Gastroesophageal sphincter (tissue), 4 donors: ENCODE results near the gene KCND3. TPM values are rescaled to one million over a fixed set of nuclear protein-coding genes. Genes with fewer than 3 reads are reported as not detected.

ENCODE experiments used
- ATAC-seq: fragments of 150-250 bp; one replicate; pipeline ENCODE4 v1.9.1; 2016; ENCODE audit warnings: mild to moderate bottlenecking, moderate library complexity
- H3K27ac ChIP-seq, 4 donors: fragments of 200-600 bp; sonication (generic) in 3 of 4; 1 replicate in 3 of 4; 2 replicates in 1 of 4; pipeline ENCODE4 v1.5.1; 2016 to 2019
- H3K27me3 ChIP-seq: fragments of 200-600 bp; sonication (generic); one replicate; pipeline ENCODE4 v1.5.1; 2019
- H3K36me3 ChIP-seq, 2 donors: fragments of 200-600 bp; sonication (generic); one replicate each; pipeline ENCODE4 v1.5.1; 2019; ENCODE audit warnings: control low read depth in 1 of 2
- H3K4me1 ChIP-seq, 3 donors: fragments of 200-600 bp; sonication (generic); 1 replicate in 2 of 3; 2 replicates in 1 of 3; pipeline ENCODE4 v1.5.1; 2016 to 2019; ENCODE audit warnings: control low read depth in 2 of 3
- H3K4me3 ChIP-seq, 2 donors: fragments of 200-600 bp; sonication (generic); one replicate each; pipeline ENCODE4 v1.5.1; 2019; ENCODE audit warnings: mild to moderate bottlenecking in 1 of 2, moderate library complexity in 1 of 2
- H3K9me3 ChIP-seq, 3 donors: fragments of 200-600 bp; sonication (generic); one replicate each; pipeline ENCODE4 v1.5.1; 2017 to 2019; ENCODE audit warnings: control low read depth in 2 of 3
- CTCF ChIP-seq, 4 experiments: fragments of 200-600 bp in 2 of 4; fragments of 450-650 bp in 2 of 4; sonication (generic) in 1 of 4; IDR thresholded peaks; one replicate each; pipeline ENCODE4 v1.5.1; 2017 to 2019; ENCODE audit warnings: antibody characterized with exemption in 4 of 4, mild to moderate bottlenecking in 2 of 4, moderate library complexity in 2 of 4
- EP300 ChIP-seq: sonication (generic); formaldehyde crosslinking; IDR thresholded peaks from one replicate; pipeline ENCODE4 v1.6.1; 2017; ENCODE audit warnings: antibody characterized with exemption, mild to moderate bottlenecking
- POLR2A ChIP-seq, 2 donors: fragments of 450-650 bp; IDR thresholded peaks; one replicate each; pipeline ENCODE4 v1.6.1; 2017; ENCODE audit warnings: antibody characterized with exemption in 2 of 2, mild to moderate bottlenecking in 2 of 2, moderate library complexity in 1 of 2
- POLR2AphosphoS5 ChIP-seq: sonication (generic); formaldehyde crosslinking; IDR thresholded peaks from one replicate; pipeline ENCODE4 v1.6.1; 2017; ENCODE audit warnings: antibody characterized with exemption
- WGBS, 2 donors: methylation state at CpG; one replicate each; pipeline ENCODE4 v1.1.5; 2018; ENCODE audit warnings: low coverage in 1 of 2; 5-methylcytosine and 5-hydroxymethylcytosine counted together
- total RNA-seq, 4 donors: library from RNA; depleted of rRNA; stranded (reverse); fragments of >200 nt; gene quantifications; one replicate each; pipeline ENCODE4 v1.1.0, GENCODE V29; 2016

Gene KCND3
- total RNA-seq, 4 donors from 2014 or later: 36.2 to 58.7 (median 57.4) TPM

- peaks cover 0 to 6% (median 0%) of the 10 kb centered on the region in 3 donors for H3K9me3 ChIP-seq
- H3K4me3 ChIP-seq: no peak overlapping the region
- H3K4me1 ChIP-seq: peaks cover 0 to 23% (median 0%) of the 10 kb centered on the region in 3 donors
- H3K27me3 ChIP-seq: no peaks in the 10 kb centered on the region
- no peaks in the 10 kb centered on the region for H3K36me3 ChIP-seq
- 20 to 29% methylated on average over 3 of the region's 3 CpGs for WGBS, 2 donors
- TF ChIP-seq CTCF (IDR thresholded peaks at IDR 0.05) (no peak), POLR2A (IDR thresholded peaks at IDR 0.05) (no peak), POLR2AphosphoS5 (peak; percentile 27), EP300 (no peak)
- peak; percentile 67 for ATAC-seq
- H3K27ac ChIP-seq: no peak overlapping the region
Measured at GRCh38 chr1:112011202-112011601, 21.7 kb upstream of the KCND3 start.

GRCh38 chr1:112007169-112007568 is 17.7 kb upstream of the KCND3 start:
- H3K27me3 ChIP-seq: peaks cover 9% of the 10 kb centered on the region
- no peak for ATAC-seq
- H3K4me3 ChIP-seq: no peak overlapping the region
- H3K9me3 ChIP-seq: no peaks in the 10 kb centered on the region
- no peaks in the 10 kb centered on the region for H3K36me3 ChIP-seq
- TF ChIP-seq CTCF (IDR thresholded peaks at IDR 0.05) (no peak), POLR2AphosphoS5 (no peak), POLR2A (IDR thresholded peaks at IDR 0.05) (no peak), EP300 (no peak)
- H3K27ac ChIP-seq: no peak overlapping the region
- WGBS, 2 donors: 75 to 83% methylated on average over 2 of the region's 2 CpGs
- peaks cover 0 to 23% (median 0%) of the 10 kb centered on the region in 3 donors for H3K4me1 ChIP-seq

GRCh38 chr1:112006416-112007025 is 17.1 kb upstream of the KCND3 start:
- 41 to 47% methylated on average over 4 to 6 of the region's 7 CpGs for WGBS, 2 donors
- TF ChIP-seq CTCF (IDR thresholded peaks at IDR 0.05) (no peak), EP300 (no peak), POLR2AphosphoS5 (no peak), POLR2A (IDR thresholded peaks at IDR 0.05) (no peak)
- no peak overlapping the region for H3K27ac ChIP-seq
- H3K36me3 ChIP-seq: no peaks in the 10 kb centered on the region
- H3K4me3 ChIP-seq: no peak overlapping the region
- H3K27me3 ChIP-seq: peaks cover 16% of the 10 kb centered on the region
- H3K9me3 ChIP-seq: no peaks in the 10 kb centered on the region
- no peak for ATAC-seq
- peaks cover 0 to 21% (median 0%) of the 10 kb centered on the region in 3 donors for H3K4me1 ChIP-seq

- H3K9me3 ChIP-seq: no peaks in the 10 kb centered on the region
- TF ChIP-seq EP300 (no peak), CTCF (IDR thresholded peaks at IDR 0.05) (no peak), POLR2AphosphoS5 (no peak), POLR2A (IDR thresholded peaks at IDR 0.05) (no peak)
- no peak for ATAC-seq
- WGBS, 2 donors: 100% methylated on average over 1 of the region's 2 CpGs; no CpG with 5 or more reads in 1 of the 2 donors
- no peak overlapping the region for H3K4me3 ChIP-seq
- H3K27ac ChIP-seq: no peak overlapping the region
- H3K4me1 ChIP-seq: peaks cover 0 to 15% (median 0%) of the 10 kb centered on the region in 3 donors
- peaks cover 17% of the 10 kb centered on the region for H3K27me3 ChIP-seq
- no peaks in the 10 kb centered on the region for H3K36me3 ChIP-seq
Measured at GRCh38 chr1:112004076-112004475, 14.6 kb upstream of the KCND3 start.

GRCh38 chr1:112002514-112002913 is 13.0 kb upstream of the KCND3 start:
- peaks cover 17% of the 10 kb centered on the region for H3K27me3 ChIP-seq
- H3K9me3 ChIP-seq: no peaks in the 10 kb centered on the region
- TF ChIP-seq CTCF (IDR thresholded peaks at IDR 0.05) (no peak), POLR2A (IDR thresholded peaks at IDR 0.05) (no peak), POLR2AphosphoS5 (no peak), EP300 (no peak)
- no peak for ATAC-seq
- H3K27ac ChIP-seq: no peak overlapping the region
- no peak overlapping the region for H3K4me3 ChIP-seq
- 81 to 86% methylated on average over 4 of the region's 4 CpGs for WGBS, 2 donors
- H3K4me1 ChIP-seq: peaks cover 0 to 12% (median 0%) of the 10 kb centered on the region in 3 donors
- H3K36me3 ChIP-seq: no peaks in the 10 kb centered on the region
